GM23248 (cell line): Measurements from ENCODE around the gene PTOV1.

Experiments used
- EZH2 ChIP-seq: fragments of 200-600 bp; sonication (generic); IDR thresholded peaks from 2 replicates; pipeline ENCODE4 v1.6.1; 2018; ENCODE audit warnings: antibody characterized with exemption, mild to moderate bottlenecking; ENCODE audit not compliant: insufficient read depth, poor library complexity, severe bottlenecking
- EZH2phosphoT487 ChIP-seq: fragments of 200-600 bp; sonication (generic); IDR thresholded peaks from 2 replicates; pipeline ENCODE4 v1.6.1; 2018; ENCODE audit warnings: antibody characterized with exemption, moderate library complexity, mild to moderate bottlenecking, low read depth; ENCODE audit not compliant: insufficient read depth

DNA sequence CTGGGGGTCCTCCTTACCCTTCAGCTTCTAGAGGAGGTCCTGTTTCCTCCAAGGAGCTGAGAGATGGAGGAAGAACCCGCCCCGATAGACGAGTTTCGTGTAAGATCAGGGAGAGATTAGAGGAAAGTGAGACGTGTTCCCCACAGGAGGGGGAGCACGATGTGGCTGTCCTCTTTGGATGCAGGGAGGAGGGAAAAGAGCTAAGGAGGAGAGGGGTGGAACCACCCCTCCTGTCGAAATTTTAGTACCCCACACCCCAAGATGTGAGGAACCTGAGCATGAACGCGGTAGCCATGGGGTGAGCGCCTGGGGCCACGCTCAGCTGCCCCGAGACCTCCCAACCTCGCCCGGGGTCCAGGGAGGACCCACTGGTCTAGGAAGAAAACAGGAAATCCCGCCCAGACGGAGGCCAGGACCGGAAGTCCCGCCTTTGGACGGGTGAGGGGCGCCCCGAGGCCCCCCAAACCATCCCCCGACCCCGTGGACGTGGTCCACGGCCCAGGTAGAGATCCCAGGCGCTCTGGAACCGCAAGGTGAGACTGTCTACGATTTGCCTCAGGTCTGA lies 25.0 kb downstream of the PTOV1 start:
- TF ChIP-seq EZH2phosphoT487, result no peak
- TF ChIP-seq EZH2, result no peak
